ENCODE results near the gene ZNF260.
"Not testable (repeated sequence)": the region's sequence is repeated elsewhere in the genome, so short reads cannot be mapped to it uniquely, and the experiment has no call there.

Gene ZNF260

DNA sequence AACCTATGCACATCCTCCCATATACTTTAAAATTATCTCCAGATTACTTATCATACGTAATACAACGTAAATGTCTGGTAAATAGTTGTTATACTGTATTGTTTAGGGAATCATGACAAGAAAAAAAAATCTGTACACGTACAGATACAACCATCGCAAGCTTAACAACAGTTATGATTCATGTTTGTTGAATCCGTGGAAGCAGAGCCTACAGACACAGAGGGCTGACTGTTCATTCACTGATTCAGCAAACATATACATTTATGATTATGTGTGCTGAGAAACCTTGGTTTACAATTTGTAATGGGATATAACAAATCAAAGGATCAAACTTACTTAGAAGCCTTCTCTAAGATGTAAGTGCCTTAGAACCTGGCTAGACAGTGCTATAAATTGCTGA, 1.5 kb downstream of the ZNF260 start:
- ChIA-PET POLR2A (ENCODE audit: low non-redundant PET) (no interaction called here), CTCF (interaction anchor here (0.6 kb wide), 1 partner anchor 857 kb away, joined by 4 read pairs; no protein-coding TSS in a partner anchor)
- DNase-seq (ENCODE audit: low spot score), result no peak
- no peak overlapping the region for H3K27ac ChIP-seq
- TF ChIP-seq, protein P1, sequence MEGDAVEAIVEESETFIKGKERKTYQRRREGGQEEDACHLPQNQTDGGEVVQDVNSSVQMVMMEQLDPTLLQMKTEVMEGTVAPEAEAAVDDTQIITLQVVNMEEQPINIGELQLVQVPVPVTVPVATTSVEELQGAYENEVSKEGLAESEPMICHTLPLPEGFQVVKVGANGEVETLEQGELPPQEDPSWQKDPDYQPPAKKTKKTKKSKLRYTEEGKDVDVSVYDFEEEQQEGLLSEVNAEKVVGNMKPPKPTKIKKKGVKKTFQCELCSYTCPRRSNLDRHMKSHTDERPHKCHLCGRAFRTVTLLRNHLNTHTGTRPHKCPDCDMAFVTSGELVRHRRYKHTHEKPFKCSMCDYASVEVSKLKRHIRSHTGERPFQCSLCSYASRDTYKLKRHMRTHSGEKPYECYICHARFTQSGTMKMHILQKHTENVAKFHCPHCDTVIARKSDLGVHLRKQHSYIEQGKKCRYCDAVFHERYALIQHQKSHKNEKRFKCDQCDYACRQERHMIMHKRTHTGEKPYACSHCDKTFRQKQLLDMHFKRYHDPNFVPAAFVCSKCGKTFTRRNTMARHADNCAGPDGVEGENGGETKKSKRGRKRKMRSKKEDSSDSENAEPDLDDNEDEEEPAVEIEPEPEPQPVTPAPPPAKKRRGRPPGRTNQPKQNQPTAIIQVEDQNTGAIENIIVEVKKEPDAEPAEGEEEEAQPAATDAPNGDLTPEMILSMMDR (conservative IDR thresholded peaks at IDR 0.05; ENCODE audit: low read depth), result no peak

- TF ChIP-seq, protein P1 (conservative IDR thresholded peaks at IDR 0.05; ENCODE audit: low read depth), result no peak
- ChIA-PET POLR2A (ENCODE audit: low non-redundant PET) (no interaction called here), CTCF (no interaction called here)
- no peak for DNase-seq (ENCODE audit: low spot score)
- no peak overlapping the region for H3K27ac ChIP-seq
Observed at GRCh38 chr19:36524617-36525016, 3.5 kb downstream of the ZNF260 start.

- ChIA-PET CTCF (no interaction called here), POLR2A (ENCODE audit: low non-redundant PET) (no interaction called here)
- H3K27ac ChIP-seq, result no peak overlapping the region
- TF ChIP-seq, protein P1 (conservative IDR thresholded peaks at IDR 0.05; ENCODE audit: low read depth), result no peak
- no peak for DNase-seq (ENCODE audit: low spot score)
Observed at GRCh38 chr19:36514012-36514612, 14.0 kb downstream of the ZNF260 start.

DNA sequence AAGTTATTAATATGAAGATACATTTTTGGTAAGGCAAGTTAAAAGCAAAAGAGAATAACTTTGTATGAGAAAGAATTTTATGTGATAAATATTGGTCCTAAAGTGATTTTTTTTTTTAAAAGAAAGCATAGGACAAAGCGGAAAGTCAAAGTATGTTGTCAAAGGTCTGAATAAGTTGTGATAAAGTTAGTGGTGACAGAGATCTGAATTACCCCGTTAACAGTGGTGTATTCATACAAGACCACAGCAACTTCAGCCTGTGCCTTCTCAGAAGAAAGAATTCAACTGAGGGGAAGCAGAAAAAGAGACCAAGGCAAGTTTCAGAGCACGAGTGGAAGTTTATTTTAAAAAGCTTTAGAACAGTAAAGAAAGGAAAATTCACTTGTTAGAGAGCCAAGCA, 19.7 kb downstream of the ZNF260 start:
- no peak for DNase-seq (ENCODE audit: low spot score)
- TF ChIP-seq, protein P1 (conservative IDR thresholded peaks at IDR 0.05; ENCODE audit: low read depth), result no peak
- ChIA-PET CTCF (interaction anchor here (0.7 kb wide), 1 partner anchor 119 kb away, joined by 4 read pairs; no protein-coding TSS in a partner anchor), POLR2A (ENCODE audit: low non-redundant PET) (no interaction called here)
- H3K27ac ChIP-seq, result no peak overlapping the region

GRCh38 chr19:36501973-36502372, 26.1 kb downstream of the ZNF260 start:
- no peak overlapping the region for H3K27ac ChIP-seq
- TF ChIP-seq, protein P1 (conservative IDR thresholded peaks at IDR 0.05; ENCODE audit: low read depth), result no peak
- CTCF ChIA-PET, result no interaction called here
- POLR2A ChIA-PET (ENCODE audit: low non-redundant PET), result no interaction called here
- DNase-seq (ENCODE audit: low spot score), result no peak

DNA sequence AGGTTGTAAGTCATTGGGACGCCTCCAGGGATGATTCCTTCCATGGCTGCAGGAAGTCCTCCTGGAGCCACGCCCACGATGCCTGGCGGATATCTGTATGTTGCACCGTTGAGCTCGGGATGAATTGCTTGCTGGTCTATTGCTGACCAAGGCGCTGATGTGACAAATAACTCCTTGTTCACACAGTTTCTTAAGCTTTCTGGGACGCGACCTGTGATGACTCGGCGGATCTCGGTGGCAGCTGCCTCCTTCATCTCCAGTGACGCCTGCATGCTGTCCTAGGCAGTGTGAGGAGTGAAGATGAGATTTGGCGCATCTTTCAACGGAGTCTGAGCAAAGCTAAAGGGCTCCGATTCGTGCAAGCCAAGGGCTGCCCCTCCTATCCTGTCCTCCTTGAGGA, 31.1 kb downstream of the ZNF260 start:
- no peak overlapping the region for H3K27ac ChIP-seq
- TF ChIP-seq, protein P1 (conservative IDR thresholded peaks at IDR 0.05; ENCODE audit: low read depth), result no peak
- DNase-seq (ENCODE audit: low spot score), result no peak
- ChIA-PET POLR2A (ENCODE audit: low non-redundant PET) (no interaction called here), CTCF (interaction anchor here (0.5 kb wide), 1 partner anchor 15 kb away, joined by 4 read pairs; no protein-coding TSS in a partner anchor)

DNA sequence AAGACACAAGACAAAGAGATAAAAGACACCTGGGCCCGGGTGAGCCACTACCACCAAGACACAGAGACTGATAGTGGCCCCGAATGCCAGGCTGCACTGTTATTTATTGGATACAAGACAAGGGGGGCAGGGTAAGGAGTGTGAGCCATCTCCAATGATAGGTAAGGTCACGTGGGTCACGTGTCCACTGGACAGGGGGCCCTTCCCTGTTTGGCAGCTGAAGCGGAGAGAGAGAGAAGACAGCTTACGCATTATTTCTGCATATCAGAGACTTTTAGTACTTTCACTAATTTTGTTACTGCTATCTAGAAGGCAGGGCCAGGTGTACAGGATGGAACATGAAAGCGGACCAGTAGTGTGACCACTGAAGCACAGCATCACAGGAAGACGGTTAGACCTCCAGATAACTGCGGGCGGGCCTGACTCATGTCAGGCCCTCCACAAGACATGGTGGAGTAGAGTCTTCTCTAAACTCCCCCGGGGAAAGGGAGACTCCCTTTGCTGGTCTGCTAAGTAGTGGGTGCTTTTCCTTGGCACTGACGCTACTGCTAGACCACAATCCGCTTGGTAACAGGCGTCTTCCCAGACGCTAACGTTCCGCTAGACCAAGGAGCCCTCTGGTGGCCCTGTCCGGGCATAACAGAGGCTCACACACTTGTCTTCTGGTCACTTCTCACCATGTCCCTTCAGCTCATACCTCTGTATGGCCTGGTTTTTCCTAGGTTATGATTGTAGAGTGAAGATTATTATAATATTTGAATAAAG, 35.2 kb downstream of the ZNF260 start:
- CTCF ChIA-PET; POLR2A ChIA-PET (ENCODE audit: low non-redundant PET); DNase-seq (ENCODE audit: low spot score); H3K27ac ChIP-seq: not testable (repeated sequence)

- DNase-seq (ENCODE audit: low spot score); CTCF ChIA-PET; POLR2A ChIA-PET (ENCODE audit: low non-redundant PET): not testable (repeated sequence)
- H3K27ac ChIP-seq, result peak overlapping the region; percentile 91
Observed at GRCh38 chr19:36490846-36491245, 37.2 kb downstream of the ZNF260 start.

Measured in RWPE1 (cell line).